AG04449 (cell line): ENCODE data around the gene MEIOB.

ENCODE experiments used
- CTCF ChIA-PET: fragments of 350-600 bp; formaldehyde crosslinking; extraction: SDS; loops from one replicate; lab custom pipeline; 2021; ENCODE audit warnings: antibody characterized with exemption; lab: Yijun Ruan, JAX
- POLR2A ChIA-PET: fragments of 400-600, 350-600 bp; formaldehyde crosslinking; extraction: SDS; loops from one replicate; lab custom pipeline; 2020; ENCODE audit warnings: antibody characterized with exemption, inconsistent platforms; lab: Yijun Ruan, JAX
- DNase-seq: peaks from one replicate; pipeline ENCODE4 v3.0.0-alpha.2; 2010; ENCODE audit warnings: low read depth, low spot score
- H3K4me3 ChIP-seq: 2 replicates; pipeline ENCODE4 v1.5.1; 2011; ENCODE audit warnings: low read depth, mild to moderate bottlenecking, control low read depth, low read length
- CTCF ChIP-seq: IDR thresholded peaks from one replicate; pipeline ENCODE4 v1.5.1; 2011; ENCODE audit warnings: mild to moderate bottlenecking, moderate library complexity, low read length, control low read depth, inconsistent platforms; ENCODE audit not compliant: insufficient read depth; ENCODE audit errors: missing control alignments

MEIOB gene

GRCh38 chr16:1914084-1914608, 42.2 kb upstream of the MEIOB start:
- no peak for DNase-seq
- POLR2A ChIA-PET: no interaction called here
- H3K4me3 ChIP-seq: no peak overlapping the region
- TF ChIP-seq CTCF: no peak
- CTCF ChIA-PET: interaction anchor here (3.6 kb wide), 1 partner anchor 15 kb away, joined by 18 read pairs; no protein-coding TSS in a partner anchor

DNA sequence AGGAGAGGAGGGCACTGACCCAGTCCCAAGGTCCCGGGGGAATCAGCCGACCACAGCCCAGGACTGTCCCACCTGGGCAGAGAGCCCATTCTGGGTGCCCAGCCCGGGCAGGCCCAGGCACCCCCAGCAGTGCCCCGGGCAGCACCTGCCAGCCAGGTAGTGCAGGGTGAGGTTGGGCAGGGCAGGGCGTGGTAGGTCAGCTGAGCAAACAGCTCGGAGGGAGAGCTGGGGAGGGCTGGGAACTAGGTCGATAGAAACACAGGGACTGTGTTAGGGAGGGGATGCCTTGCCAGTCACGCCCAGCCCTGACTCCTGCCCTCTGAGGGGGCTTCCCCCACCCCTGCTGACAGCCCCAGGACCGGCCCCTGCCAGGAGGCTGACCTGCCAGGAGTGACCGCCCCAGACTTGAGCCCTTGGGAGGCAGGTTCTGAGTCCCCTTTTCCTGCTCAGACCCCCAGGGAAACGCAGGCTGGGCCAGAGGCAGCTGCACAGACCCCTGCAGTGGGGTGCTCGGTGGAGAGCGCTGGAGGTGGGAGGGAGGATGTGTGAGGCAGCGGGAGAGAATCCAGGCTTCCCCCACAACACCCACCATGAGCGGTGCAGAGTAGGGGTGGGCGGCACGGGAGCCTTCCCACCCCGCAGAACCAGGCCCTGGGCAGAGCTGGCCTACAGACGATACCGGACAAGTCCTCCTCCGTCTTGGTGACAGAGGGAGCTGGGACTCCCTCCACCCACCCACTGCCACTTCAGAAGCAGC, 41.5 kb upstream of the MEIOB start:
- H3K4me3 ChIP-seq: no peak overlapping the region
- no peak for DNase-seq
- ChIA-PET CTCF (interaction anchor here (3.6 kb wide), 1 partner anchor 15 kb away, joined by 18 read pairs; no protein-coding TSS in a partner anchor), POLR2A (no interaction called here)
- TF ChIP-seq CTCF: no peak

GRCh38 chr16:1912215-1912543, 40.2 kb upstream of the MEIOB start:
- ChIA-PET CTCF (interaction anchor here (1.4 kb wide), 2 partner anchors 11 to 18 kb away, joined by 3 read pairs; no protein-coding TSS in a partner anchor), POLR2A (no interaction called here)

DNA sequence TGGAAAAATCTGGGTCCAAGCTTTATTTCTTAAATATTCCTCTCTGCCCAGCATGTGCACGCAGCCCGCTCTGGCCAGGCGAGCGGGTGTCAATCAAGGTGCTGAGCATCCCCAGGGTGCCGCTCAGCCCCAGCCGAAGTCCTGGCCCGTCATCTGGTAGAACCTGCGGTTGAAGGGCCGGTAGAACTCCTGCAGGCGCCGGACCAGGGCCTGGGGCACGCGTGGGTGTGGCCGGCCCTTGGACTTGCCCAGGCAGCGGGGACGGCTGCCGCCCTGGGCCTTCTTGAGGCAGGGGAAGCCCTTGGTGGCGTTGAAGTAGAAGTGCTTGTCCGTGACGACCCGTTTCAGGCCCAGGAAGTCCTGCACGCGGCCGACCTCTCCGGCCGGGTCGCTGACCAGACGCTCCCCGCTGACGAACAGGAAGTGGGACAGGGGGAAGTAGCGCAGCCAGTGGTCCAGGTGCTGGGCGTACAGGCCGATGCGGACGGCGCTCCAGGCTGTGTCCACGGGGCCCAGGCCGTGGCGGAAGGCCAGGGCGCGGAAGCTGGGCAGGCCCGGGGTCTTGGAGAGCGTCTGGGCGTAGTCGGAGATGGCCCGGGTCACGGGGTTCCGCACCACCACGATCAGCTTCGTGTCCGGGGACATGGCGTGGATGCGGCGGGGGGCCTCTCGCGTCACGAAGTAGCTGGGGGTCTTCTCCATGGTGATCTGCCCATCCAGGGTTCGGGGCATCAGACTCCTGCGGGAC, 39.7 kb upstream of the MEIOB start:
- POLR2A ChIA-PET: no interaction called here
- CTCF ChIA-PET: interaction anchor here (1.4 kb wide), 2 partner anchors 12 to 18 kb away, joined by 3 read pairs; no protein-coding TSS in a partner anchor
- TF ChIP-seq CTCF: no peak
- H3K4me3 ChIP-seq: no peak overlapping the region
- no peak for DNase-seq

More at GRCh38 chr16:1912215-1912543, 40.2 kb upstream of the MEIOB start:
- DNase-seq: no peak
- H3K4me3 ChIP-seq: no peak overlapping the region
- no peak for TF ChIP-seq CTCF

DNA sequence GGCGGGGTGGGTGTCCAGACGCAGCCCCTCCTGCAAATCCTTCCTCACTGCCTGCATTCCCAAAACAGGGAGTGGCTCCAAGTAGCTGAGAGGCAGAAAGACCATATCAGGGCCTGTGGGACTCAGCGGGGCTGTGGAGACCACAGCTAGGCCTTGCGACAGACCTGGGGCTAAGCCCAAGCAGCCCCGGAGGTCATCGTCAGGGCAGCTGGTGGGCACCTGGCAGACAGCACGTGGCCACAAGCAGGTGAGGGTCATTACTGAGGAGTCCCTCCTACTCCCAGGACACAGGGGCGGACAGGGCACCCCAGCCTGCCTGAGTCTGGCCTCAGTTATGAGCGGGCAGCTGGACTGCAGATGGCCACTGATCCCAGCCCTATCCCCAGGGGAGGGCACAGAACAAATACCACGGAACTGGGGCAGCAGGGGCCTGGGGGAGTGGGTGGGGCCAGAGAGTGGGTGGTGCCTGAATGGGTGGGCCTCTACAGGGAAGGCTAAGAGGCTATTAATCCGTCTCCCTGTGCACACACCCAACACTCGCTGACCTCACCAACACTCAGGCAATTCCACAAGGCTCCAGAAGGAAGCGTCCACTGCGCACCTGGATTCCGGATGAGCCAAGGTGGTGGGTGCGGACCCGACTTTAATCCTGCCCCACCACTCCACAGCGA, 37.7 kb upstream of the MEIOB start:
- POLR2A ChIA-PET: no interaction called here
- TF ChIP-seq CTCF: no peak
- H3K4me3 ChIP-seq: no peak overlapping the region
- CTCF ChIA-PET: interaction anchor here (1.0 to 2.1 kb wide), 3 partner anchors 20 to 45 kb away, joined by 3 to 12 read pairs (median 3); no protein-coding TSS in a partner anchor
- no peak for DNase-seq

GRCh38 chr16:1908983-1909382, 37.0 kb upstream of the MEIOB start:
- TF ChIP-seq CTCF: no peak
- H3K4me3 ChIP-seq: no peak overlapping the region
- CTCF ChIA-PET: interaction anchor here (0.8 to 2.1 kb wide), 4 partner anchors 21 to 45 kb away, joined by 3 to 12 read pairs (median 3); no protein-coding TSS in a partner anchor
- POLR2A ChIA-PET: no interaction called here
- no peak for DNase-seq
